ENCODE measurements around the gene PRORP. TPM values are rescaled to one million over a fixed set of nuclear protein-coding genes. Genes with fewer than 3 reads are reported as not detected.

The PRORP gene
- polyA plus RNA-seq, 2 of the 4 experiments (the other 2 are of a cell fraction), result 29.2 to 38.8 TPM

DNA sequence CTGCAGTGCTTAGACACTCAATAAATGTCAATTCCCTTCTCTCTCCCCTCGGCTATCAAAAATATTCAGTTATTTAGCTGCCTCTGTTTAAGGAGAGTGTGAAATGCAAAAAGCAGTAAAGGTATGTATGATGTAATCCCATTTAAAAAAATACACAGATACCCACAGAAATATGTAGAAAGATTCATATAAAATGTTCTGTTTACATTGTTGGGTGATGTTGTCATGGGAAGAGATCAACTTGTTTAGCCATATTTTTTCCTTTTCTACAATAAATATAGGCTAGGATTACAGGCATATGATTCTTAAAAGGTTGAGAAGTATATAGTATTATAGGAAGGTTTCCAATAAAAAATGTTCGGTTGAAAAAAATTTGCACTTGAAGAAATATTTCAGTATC, 8.3 kb upstream of the PRORP start:
- CTCF ChIA-PET, result interaction anchor here (0.8 to 1.3 kb wide), 3 partner anchors 33 to 300 kb away, joined by 3 read pairs; partner anchors contain the start of gene FAM177A1
- no peak for DNase-seq (ENCODE audit: low read depth in 1 of 2, low spot score in 1 of 2)

DNA sequence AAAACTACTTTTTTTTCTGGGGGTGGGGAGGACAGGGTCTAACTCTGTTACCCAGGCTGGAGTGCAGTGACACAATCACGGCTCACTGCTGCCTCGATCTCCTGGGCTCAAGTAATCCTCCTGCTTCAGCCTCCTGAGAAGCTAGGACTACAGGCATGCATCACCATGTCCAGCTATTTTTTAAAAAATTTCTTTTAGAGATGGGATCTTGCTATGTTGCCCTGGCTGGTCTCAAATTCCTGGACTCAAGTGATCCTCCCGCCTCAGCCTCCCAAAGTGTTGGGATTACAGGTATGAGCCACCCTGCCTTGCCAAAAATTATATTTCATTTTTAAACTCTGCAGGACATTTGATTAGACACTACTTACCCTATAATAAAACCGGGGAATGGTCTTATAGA, 6.1 kb upstream of the PRORP start:
- no peak overlapping the region for H3K4me2 ChIP-seq
- 96% methylated on average over 4 of the region's 4 CpGs for WGBS (ENCODE audit: missing lambda C conversion rate)
- no peak for TF ChIP-seq ZC3H11A (IDR thresholded peaks at IDR 0.05)
- no peak for TF ChIP-seq SMC3 (IDR thresholded peaks at IDR 0.05)
- no peak for TF ChIP-seq HOXA7 (CRISPR knock-in tag; IDR thresholded peaks at IDR 0.05)
- no peak for TF ChIP-seq EP300 (IDR thresholded peaks at IDR 0.05)
- TF ChIP-seq, protein P1, sequence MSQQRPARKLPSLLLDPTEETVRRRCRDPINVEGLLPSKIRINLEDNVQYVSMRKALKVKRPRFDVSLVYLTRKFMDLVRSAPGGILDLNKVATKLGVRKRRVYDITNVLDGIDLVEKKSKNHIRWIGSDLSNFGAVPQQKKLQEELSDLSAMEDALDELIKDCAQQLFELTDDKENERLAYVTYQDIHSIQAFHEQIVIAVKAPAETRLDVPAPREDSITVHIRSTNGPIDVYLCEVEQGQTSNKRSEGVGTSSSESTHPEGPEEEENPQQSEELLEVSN (IDR thresholded peaks at IDR 0.05; ENCODE audit: borderline replicate concordance, low read depth), result no peak
- no peak for TF ChIP-seq SREBF2 (IDR thresholded peaks at IDR 0.05)
- TF ChIP-seq, protein P2, sequence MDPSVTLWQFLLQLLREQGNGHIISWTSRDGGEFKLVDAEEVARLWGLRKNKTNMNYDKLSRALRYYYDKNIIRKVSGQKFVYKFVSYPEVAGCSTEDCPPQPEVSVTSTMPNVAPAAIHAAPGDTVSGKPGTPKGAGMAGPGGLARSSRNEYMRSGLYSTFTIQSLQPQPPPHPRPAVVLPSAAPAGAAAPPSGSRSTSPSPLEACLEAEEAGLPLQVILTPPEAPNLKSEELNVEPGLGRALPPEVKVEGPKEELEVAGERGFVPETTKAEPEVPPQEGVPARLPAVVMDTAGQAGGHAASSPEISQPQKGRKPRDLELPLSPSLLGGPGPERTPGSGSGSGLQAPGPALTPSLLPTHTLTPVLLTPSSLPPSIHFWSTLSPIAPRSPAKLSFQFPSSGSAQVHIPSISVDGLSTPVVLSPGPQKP (IDR thresholded peaks at IDR 0.05; ENCODE audit: low read depth, low read length), result no peak
- no peak for TF ChIP-seq KDM1A (IDR thresholded peaks at IDR 0.05; ENCODE audit: low read depth)
- no peak for TF ChIP-seq POLR2A (IDR thresholded peaks at IDR 0.05; ENCODE audit: low read length)
- no peak for TF ChIP-seq RFX5 (IDR thresholded peaks at IDR 0.05)
- TF ChIP-seq MYC (IDR thresholded peaks at IDR 0.05; ENCODE audit: borderline replicate concordance, low read length), result no peak
- TF ChIP-seq BHLHE40 (IDR thresholded peaks at IDR 0.05; ENCODE audit: low read depth, low read length), result no peak
- TF ChIP-seq HOXB5 (CRISPR knock-in tag; IDR thresholded peaks at IDR 0.05), result no peak
- TF ChIP-seq, protein P3, sequence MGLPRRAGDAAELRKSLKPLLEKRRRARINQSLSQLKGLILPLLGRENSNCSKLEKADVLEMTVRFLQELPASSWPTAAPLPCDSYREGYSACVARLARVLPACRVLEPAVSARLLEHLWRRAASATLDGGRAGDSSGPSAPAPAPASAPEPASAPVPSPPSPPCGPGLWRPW (IDR thresholded peaks at IDR 0.05), result no peak
- no peak for TF ChIP-seq EHMT2 (IDR thresholded peaks at IDR 0.05; ENCODE audit: low read depth)
- TF ChIP-seq, protein P4, sequence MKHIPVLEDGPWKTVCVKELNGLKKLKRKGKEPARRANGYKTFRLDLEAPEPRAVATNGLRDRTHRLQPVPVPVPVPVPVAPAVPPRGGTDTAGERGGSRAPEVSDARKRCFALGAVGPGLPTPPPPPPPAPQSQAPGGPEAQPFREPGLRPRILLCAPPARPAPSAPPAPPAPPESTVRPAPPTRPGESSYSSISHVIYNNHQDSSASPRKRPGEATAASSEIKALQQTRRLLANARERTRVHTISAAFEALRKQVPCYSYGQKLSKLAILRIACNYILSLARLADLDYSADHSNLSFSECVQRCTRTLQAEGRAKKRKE (CRISPR knock-in tag; IDR thresholded peaks at IDR 0.05; ENCODE audit: low read depth), result no peak
- no peak overlapping the region for H3K27ac ChIP-seq
- peaks cover 11% of the 10 kb centered on the region for H3K9me3 ChIP-seq
- POLR2A ChIA-PET, result no interaction called here
- peaks cover 8% of the 10 kb centered on the region; the same call in 1 of the 3 replicates for H3K4me1 ChIP-seq
- FAIRE-seq (no peak), DNase-seq (ENCODE audit: low read depth in 1 of 2, low spot score in 1 of 2) (no peak), ATAC-seq (no peak)
- CTCF ChIA-PET, result no interaction called here
- no peak overlapping the region for H3K4me3 ChIP-seq

More for the DNA sequence above, 8.3 kb upstream of the PRORP start:
- FAIRE-seq, result no peak
- Histone ChIP-seq H3K9me3 (peaks cover 13% of the 10 kb centered on the region), H3K4me3 (no peak overlapping the region), H3K4me1 (0 out of 3 replicates have a peak, but pooled peaks cover 4% of the 10 kb centered on the region), H3K4me2 (no peak overlapping the region), H3K27ac (no peak overlapping the region)
- ATAC-seq, result no peak
- WGBS (ENCODE audit: missing lambda C conversion rate), result 82% methylated on average over 2 of the region's 2 CpGs
- no peak for TF ChIP-seq FOSL2 (IDR thresholded peaks at IDR 0.05)
- no peak for TF ChIP-seq FOSL2 (CRISPR knock-in tag; IDR thresholded peaks at IDR 0.05)
- TF ChIP-seq ZNF302 (CRISPR knock-in tag; IDR thresholded peaks at IDR 0.05), result no peak
- TF ChIP-seq NR3C1 (IDR thresholded peaks at IDR 0.05), result no peak
- no peak for TF ChIP-seq CHD2 (IDR thresholded peaks at IDR 0.05; ENCODE audit: low read length, partially characterized antibody)
- no peak for TF ChIP-seq MYC (IDR thresholded peaks at IDR 0.05; ENCODE audit: borderline replicate concordance, low read length)
- TF ChIP-seq EHF (CRISPR knock-in tag; IDR thresholded peaks at IDR 0.05), result no peak
- no peak for TF ChIP-seq RAD21 (conservative IDR thresholded peaks at IDR 0.05 in 1 of 2, IDR thresholded peaks at IDR 0.05 in 1 of 2)
- TF ChIP-seq EHMT2 (IDR thresholded peaks at IDR 0.05; ENCODE audit: low read depth), result no peak
- TF ChIP-seq FOSB (CRISPR knock-in tag; IDR thresholded peaks at IDR 0.05), result no peak
- TF ChIP-seq HDAC2 (IDR thresholded peaks at IDR 0.05), result no peak
- no peak for TF ChIP-seq KDM1A (IDR thresholded peaks at IDR 0.05; ENCODE audit: low read depth)
- TF ChIP-seq, protein P5, sequence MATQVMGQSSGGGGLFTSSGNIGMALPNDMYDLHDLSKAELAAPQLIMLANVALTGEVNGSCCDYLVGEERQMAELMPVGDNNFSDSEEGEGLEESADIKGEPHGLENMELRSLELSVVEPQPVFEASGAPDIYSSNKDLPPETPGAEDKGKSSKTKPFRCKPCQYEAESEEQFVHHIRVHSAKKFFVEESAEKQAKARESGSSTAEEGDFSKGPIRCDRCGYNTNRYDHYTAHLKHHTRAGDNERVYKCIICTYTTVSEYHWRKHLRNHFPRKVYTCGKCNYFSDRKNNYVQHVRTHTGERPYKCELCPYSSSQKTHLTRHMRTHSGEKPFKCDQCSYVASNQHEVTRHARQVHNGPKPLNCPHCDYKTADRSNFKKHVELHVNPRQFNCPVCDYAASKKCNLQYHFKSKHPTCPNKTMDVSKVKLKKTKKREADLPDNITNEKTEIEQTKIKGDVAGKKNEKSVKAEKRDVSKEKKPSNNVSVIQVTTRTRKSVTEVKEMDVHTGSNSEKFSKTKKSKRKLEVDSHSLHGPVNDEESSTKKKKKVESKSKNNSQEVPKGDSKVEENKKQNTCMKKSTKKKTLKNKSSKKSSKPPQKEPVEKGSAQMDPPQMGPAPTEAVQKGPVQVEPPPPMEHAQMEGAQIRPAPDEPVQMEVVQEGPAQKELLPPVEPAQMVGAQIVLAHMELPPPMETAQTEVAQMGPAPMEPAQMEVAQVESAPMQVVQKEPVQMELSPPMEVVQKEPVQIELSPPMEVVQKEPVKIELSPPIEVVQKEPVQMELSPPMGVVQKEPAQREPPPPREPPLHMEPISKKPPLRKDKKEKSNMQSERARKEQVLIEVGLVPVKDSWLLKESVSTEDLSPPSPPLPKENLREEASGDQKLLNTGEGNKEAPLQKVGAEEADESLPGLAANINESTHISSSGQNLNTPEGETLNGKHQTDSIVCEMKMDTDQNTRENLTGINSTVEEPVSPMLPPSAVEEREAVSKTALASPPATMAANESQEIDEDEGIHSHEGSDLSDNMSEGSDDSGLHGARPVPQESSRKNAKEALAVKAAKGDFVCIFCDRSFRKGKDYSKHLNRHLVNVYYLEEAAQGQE (IDR thresholded peaks at IDR 0.05), result no peak
- no peak for TF ChIP-seq SMC3 (IDR thresholded peaks at IDR 0.05)
- no peak for TF ChIP-seq CBX8 (IDR thresholded peaks at IDR 0.05)
- TF ChIP-seq RCOR1 (IDR thresholded peaks at IDR 0.05; ENCODE audit: low read depth, low read length), result no peak
- TF ChIP-seq ZSCAN20 (CRISPR knock-in tag; IDR thresholded peaks at IDR 0.05), result no peak
- POLR2A ChIA-PET, result no interaction called here

Data from A549 (cell line).